ENCODE data around the gene PTAFR.
A peak's percentile ranks its signal among the peaks of the same experiment; 100 is the strongest.

Gene PTAFR

DNA sequence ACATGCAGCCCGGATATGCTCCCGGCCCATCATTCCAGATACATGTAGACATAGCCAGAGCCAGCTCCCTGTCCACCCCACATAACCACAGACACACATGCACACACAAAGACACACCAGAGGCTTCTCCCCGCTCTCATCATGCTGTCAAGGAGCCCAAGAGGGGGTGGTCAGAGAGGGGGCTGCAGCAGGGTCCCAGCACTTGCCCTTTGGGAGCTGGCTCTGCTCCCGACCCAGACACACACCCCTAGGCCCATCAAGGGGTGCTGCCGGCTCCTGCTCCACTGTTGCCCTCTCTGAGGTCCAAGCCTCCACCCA is 2.6 kb downstream of the PTAFR start:
- no peak overlapping the region for H3K4me3 ChIP-seq (ENCODE audit: low read length)
- TF ChIP-seq, protein P1, sequence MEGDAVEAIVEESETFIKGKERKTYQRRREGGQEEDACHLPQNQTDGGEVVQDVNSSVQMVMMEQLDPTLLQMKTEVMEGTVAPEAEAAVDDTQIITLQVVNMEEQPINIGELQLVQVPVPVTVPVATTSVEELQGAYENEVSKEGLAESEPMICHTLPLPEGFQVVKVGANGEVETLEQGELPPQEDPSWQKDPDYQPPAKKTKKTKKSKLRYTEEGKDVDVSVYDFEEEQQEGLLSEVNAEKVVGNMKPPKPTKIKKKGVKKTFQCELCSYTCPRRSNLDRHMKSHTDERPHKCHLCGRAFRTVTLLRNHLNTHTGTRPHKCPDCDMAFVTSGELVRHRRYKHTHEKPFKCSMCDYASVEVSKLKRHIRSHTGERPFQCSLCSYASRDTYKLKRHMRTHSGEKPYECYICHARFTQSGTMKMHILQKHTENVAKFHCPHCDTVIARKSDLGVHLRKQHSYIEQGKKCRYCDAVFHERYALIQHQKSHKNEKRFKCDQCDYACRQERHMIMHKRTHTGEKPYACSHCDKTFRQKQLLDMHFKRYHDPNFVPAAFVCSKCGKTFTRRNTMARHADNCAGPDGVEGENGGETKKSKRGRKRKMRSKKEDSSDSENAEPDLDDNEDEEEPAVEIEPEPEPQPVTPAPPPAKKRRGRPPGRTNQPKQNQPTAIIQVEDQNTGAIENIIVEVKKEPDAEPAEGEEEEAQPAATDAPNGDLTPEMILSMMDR (IDR thresholded peaks at IDR 0.05; ENCODE audit: insufficient read depth, low read depth, low read length, missing control alignments): no peak
- no peak for DNase-seq (ENCODE audit: low read depth)

DNA sequence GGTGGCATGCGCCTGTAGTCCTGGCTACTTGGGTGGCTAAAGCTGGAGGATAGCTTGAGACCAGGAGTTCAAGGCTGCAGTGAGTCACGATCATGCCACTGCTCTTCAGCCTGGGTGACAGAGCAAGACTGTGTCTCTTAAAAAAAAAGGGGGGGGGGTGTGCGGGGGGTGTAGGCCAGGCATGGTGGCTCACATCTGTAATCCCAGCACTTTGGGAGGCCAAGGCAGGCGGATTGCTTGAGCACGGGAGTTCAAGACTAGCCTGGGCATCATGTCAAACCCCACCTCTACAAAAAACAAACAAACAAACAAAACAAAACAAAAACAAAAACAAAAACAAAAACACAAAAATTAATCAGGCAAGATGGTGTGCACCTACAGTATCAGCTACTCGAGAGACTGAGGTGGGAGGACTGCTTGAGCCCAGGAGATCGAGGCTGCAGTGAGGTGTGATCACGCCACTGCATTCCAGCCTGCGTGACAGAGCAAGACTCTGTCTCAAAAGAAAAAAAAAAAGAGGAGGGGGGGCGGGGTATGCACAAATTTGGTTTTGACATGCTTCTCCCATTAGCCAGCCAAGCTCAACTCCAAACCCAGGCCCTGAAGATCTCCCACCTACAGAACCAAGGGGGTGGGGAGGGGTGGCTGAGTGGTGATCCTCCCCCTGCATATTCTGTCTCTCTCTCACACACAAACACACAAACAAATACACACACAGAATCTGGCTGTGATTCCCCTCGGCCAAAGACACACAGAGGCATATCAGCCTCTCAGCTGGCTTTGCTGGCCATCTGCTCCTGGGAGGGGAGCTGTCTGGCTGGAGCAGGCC is 3.1 kb downstream of the PTAFR start:
- peak; percentile 25 for DNase-seq (ENCODE audit: low read depth)
- TF ChIP-seq, protein P1 (IDR thresholded peaks at IDR 0.05; ENCODE audit: insufficient read depth, low read depth, low read length, missing control alignments): no peak
- H3K4me3 ChIP-seq (ENCODE audit: low read length): no peak overlapping the region

DNA sequence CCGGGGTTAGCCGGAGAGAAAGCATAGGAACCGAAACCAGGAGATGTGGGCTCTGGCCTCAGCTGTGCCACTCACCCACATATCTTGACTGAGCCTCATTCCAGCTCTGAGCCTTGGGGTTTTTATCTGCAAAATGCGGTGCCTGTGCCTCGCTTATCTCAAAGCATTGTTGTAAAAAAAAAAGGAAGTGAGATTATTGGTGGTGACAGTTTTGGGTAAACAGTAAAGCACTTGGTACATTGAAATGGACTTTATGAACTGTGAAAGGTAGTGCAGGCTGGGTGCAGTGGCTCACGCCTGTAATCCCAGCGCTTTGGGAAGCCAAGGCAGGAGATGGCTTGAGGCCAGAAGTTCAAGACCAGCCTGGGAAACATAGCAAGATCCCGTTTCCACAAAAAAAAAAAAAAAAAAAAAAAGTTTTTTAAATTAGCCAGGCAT is 3.8 kb downstream of the PTAFR start:
- TF ChIP-seq, protein P1 (IDR thresholded peaks at IDR 0.05; ENCODE audit: insufficient read depth, low read depth, low read length, missing control alignments): no peak
- no peak for DNase-seq (ENCODE audit: low read depth)
- H3K4me3 ChIP-seq (ENCODE audit: low read length): no peak overlapping the region

DNA sequence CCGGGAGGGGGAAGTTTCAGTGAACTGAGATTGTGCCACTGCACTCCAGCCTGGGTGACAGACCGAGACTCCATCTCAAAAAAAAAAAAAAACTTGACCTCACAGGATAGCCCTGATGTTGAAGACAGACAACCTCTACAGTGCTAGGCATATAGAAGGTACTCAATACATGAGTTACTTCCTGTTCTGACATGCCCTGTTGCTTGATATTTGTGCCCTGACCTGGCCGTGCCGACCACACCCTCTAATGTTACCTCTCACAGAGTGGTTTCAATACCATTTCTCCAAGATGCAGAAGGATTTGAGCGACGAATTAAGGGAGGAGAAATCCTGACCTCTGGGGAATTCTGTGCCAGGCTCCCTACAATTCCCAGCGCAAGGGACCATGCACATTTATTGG is 5.2 kb downstream of the PTAFR start:
- DNase-seq (ENCODE audit: low read depth): peak; percentile 58
- H3K4me3 ChIP-seq (ENCODE audit: low read length): no peak overlapping the region
- TF ChIP-seq, protein P1 (IDR thresholded peaks at IDR 0.05; ENCODE audit: insufficient read depth, low read depth, low read length, missing control alignments): no peak

DNA sequence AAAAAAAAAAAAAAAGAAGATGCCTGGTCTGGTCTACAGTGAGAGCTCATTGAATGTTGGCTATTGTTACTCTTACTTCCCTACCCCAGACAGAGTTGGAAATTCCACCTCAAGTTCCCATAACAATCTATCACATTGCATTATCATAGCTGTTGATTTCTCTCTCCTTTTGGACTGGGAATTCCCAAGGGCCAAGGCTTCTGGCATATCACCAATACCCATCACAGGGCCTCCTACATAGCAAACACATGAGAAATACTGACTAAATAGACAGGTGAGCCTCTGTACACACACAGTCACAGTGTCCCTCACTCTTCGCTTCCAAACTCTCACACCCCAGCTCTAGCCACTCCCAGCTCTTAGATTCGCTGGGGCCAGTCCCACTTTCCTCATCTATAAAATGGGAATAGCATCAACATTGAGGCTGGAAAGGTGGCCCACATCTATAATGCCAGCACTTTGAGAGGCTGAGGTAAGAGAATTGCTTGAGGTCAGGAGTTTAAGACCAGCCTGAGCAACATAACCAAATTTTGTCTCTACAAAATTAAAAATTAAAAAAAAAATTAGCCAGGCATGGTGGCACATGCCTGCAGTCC is 6.4 kb downstream of the PTAFR start:
- TF ChIP-seq, protein P1 (IDR thresholded peaks at IDR 0.05; ENCODE audit: insufficient read depth, low read depth, low read length, missing control alignments): no peak
- no peak overlapping the region for H3K4me3 ChIP-seq (ENCODE audit: low read length)
- DNase-seq (ENCODE audit: low read depth): peak; percentile 88

DNA sequence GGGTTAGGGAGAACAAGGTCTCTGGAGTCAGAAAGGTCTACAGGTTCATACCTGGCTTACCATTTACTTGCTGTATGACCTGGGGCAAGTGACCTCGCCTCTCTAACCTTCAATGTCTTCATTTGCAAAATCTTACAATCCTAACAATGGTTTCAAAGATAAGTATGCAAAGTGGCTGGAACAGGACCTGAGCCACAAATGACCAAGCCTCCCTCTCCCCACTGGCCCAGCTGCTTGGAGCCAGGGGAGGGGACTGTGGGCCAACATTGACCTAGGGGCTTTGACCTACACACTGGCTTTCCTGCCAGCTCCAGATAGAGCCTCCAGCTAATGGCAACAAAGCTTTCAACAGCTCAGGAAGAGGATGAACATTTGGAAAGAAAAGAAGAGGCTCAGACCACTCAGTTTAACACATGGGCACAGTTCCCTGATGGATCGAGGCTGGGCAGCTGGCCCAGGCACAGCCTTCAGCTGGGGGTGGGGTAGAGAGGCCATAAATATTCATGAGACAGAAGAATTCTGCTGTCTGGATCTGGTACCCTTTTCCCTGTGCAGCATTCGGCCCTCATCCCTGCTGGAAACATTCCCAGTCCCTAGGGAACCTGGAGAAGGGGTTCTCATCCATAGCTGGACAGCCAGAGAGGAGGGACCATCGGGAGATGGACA is 12.9 kb downstream of the PTAFR start:
- TF ChIP-seq, protein P1 (IDR thresholded peaks at IDR 0.05; ENCODE audit: insufficient read depth, low read depth, low read length, missing control alignments): no peak
- no peak overlapping the region for H3K4me3 ChIP-seq (ENCODE audit: low read length)
- no peak for DNase-seq (ENCODE audit: low read depth)

All from epithelial cell of esophagus (primary cell).